Neural cell (in vitro differentiated cells): ENCODE data around the gene UBE2O.

ENCODE experiments used
- MXI1 ChIP-seq: fragments of 450-650 bp; conservative IDR thresholded peaks from 2 replicates; pipeline ENCODE4 v1.6.1; 2014; ENCODE audit warnings: antibody characterized with exemption, mild to moderate bottlenecking; ENCODE audit not compliant: poor library complexity, severe bottlenecking
- POLR2AphosphoS5 ChIP-seq: IDR thresholded peaks from 2 replicates; pipeline ENCODE4 v1.6.1; 2012
- RAD21 ChIP-seq: fragments of 450-650 bp; conservative IDR thresholded peaks from 2 replicates; pipeline ENCODE4 v1.6.1; 2014; ENCODE audit warnings: antibody characterized with exemption, mild to moderate bottlenecking, moderate library complexity
- SMC3 ChIP-seq: fragments of 450-650 bp; conservative IDR thresholded peaks from 2 replicates; pipeline ENCODE4 v1.6.1; 2014; ENCODE audit warnings: antibody characterized with exemption, mild to moderate bottlenecking, moderate library complexity; ENCODE audit not compliant: poor library complexity
- TF ChIP-seq, protein P1 (sequence below): fragments of 450-650 bp; IDR thresholded peaks from 2 replicates; pipeline ENCODE4 v1.5.1; 2014; ENCODE audit warnings: antibody characterized with exemption, mild to moderate bottlenecking, moderate library complexity; ENCODE audit not compliant: poor library complexity, severe bottlenecking

GRCh38 chr17:76422860-76423259 lies 30.1 kb downstream of the UBE2O start:
- TF ChIP-seq RAD21 (no peak), POLR2AphosphoS5 (no peak), SMC3 (no peak), MXI1 (no peak)
- TF ChIP-seq, protein P1, sequence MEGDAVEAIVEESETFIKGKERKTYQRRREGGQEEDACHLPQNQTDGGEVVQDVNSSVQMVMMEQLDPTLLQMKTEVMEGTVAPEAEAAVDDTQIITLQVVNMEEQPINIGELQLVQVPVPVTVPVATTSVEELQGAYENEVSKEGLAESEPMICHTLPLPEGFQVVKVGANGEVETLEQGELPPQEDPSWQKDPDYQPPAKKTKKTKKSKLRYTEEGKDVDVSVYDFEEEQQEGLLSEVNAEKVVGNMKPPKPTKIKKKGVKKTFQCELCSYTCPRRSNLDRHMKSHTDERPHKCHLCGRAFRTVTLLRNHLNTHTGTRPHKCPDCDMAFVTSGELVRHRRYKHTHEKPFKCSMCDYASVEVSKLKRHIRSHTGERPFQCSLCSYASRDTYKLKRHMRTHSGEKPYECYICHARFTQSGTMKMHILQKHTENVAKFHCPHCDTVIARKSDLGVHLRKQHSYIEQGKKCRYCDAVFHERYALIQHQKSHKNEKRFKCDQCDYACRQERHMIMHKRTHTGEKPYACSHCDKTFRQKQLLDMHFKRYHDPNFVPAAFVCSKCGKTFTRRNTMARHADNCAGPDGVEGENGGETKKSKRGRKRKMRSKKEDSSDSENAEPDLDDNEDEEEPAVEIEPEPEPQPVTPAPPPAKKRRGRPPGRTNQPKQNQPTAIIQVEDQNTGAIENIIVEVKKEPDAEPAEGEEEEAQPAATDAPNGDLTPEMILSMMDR = no peak
